ENCODE measurements around the gene ACTR3. TPM values are rescaled to one million over a fixed set of nuclear protein-coding genes. Genes with fewer than 3 reads are reported as not detected.

The ACTR3 gene
- total RNA-seq, 1 experiment from 2014 or later, result 340 TPM

- H3K27me3 ChIP-seq (replicated peaks; ENCODE audit: control insufficient read depth, insufficient read depth, low read length), result no peaks in the 10 kb centered on the region
- Mint-ChIP-seq H3K4me3 (ENCODE audit: unreplicated experiment) (no peak overlapping the region), H3K4me1 (ENCODE audit: low read depth, unreplicated experiment) (peaks cover 23% of the 10 kb centered on the region), H3K27ac (ENCODE audit: unreplicated experiment) (no peak overlapping the region), H3K36me3 (ENCODE audit: insufficient read depth, unreplicated experiment) (peaks cover 59% of the 10 kb centered on the region), H3K27me3 (ENCODE audit: insufficient read depth, unreplicated experiment) (no peaks in the 10 kb centered on the region), H3K9me3 (ENCODE audit: unreplicated experiment) (no peaks in the 10 kb centered on the region)
- BruUV-seq (replicated peaks), result no TSS peak
- intact Hi-C loops (cut with micrococcal nuclease; ENCODE audit: unreplicated experiment), result no loop called here
- POLR2A ChIA-PET, result interaction anchor here (0.5 kb wide), 1 partner anchor 172 kb away, joined by 3 read pairs; no protein-coding TSS in a partner anchor
- peaks cover 16% of the 10 kb centered on the region for H3K4me1 ChIP-seq
- no peaks in the 10 kb centered on the region for H3K9me3 ChIP-seq
- no peak for TF ChIP-seq CTCF (IDR thresholded peaks at IDR 0.05; ENCODE audit: insufficient read depth in 1 of 2, low read depth in 1 of 2, low read length in 1 of 2, severe bottlenecking in 1 of 2, unreplicated experiment in 1 of 2)
- no peak overlapping the region for H3K4me3 ChIP-seq (ENCODE audit: low read depth, low read length)
- DNase-seq, result no peak
- CTCF ChIA-PET, result interaction anchor here (0.6 to 1.9 kb wide), 5 partner anchors 9 to 585 kb away, joined by 3 to 10 read pairs (median 4); no protein-coding TSS in a partner anchor
- no peaks in the 10 kb centered on the region for H3K36me3 ChIP-seq (ENCODE audit: control insufficient read depth, insufficient read depth, low read length)
These were observed 76.3 kb downstream of the ACTR3 start for GRCh38 chr2:113966171-113966570.

- Histone ChIP-seq H3K9me3 (no peaks in the 10 kb centered on the region), H3K27me3 (replicated peaks; ENCODE audit: control insufficient read depth, insufficient read depth, low read length) (no peaks in the 10 kb centered on the region), H3K4me3 (ENCODE audit: low read depth, low read length) (no peak overlapping the region), H3K36me3 (ENCODE audit: control insufficient read depth, insufficient read depth, low read length) (no peaks in the 10 kb centered on the region), H3K4me1 (peaks cover 9% of the 10 kb centered on the region; the same call in 1 of the 2 replicates)
- intact Hi-C loops (cut with micrococcal nuclease; ENCODE audit: unreplicated experiment), result no loop called here
- TF ChIP-seq CTCF (IDR thresholded peaks at IDR 0.05; ENCODE audit: insufficient read depth in 1 of 2, low read depth in 1 of 2, low read length in 1 of 2, severe bottlenecking in 1 of 2, unreplicated experiment in 1 of 2), result no peak
- CTCF ChIA-PET, result interaction anchor here (1.9 kb wide), 1 partner anchor 584 kb away, joined by 10 read pairs; no protein-coding TSS in a partner anchor
- POLR2A ChIA-PET, result no interaction called here
- BruUV-seq (replicated peaks), result no TSS peak
- H3K9me3 Mint-ChIP-seq (ENCODE audit: unreplicated experiment), result no peaks in the 10 kb centered on the region
- H3K27ac Mint-ChIP-seq (ENCODE audit: unreplicated experiment), result no peak overlapping the region
- H3K27me3 Mint-ChIP-seq (ENCODE audit: insufficient read depth, unreplicated experiment), result no peaks in the 10 kb centered on the region
- no peak for DNase-seq
- peaks cover 59% of the 10 kb centered on the region for H3K36me3 Mint-ChIP-seq (ENCODE audit: insufficient read depth, unreplicated experiment)
- peaks cover 17% of the 10 kb centered on the region for H3K4me1 Mint-ChIP-seq (ENCODE audit: low read depth, unreplicated experiment)
- H3K4me3 Mint-ChIP-seq (ENCODE audit: unreplicated experiment), result no peak overlapping the region
These were observed 76.9 kb downstream of the ACTR3 start for GRCh38 chr2:113966832-113967231.

- Mint-ChIP-seq H3K27ac (ENCODE audit: unreplicated experiment) (no peak overlapping the region), H3K9me3 (ENCODE audit: unreplicated experiment) (no peaks in the 10 kb centered on the region)
- no TSS peak for BruUV-seq (replicated peaks)
These were observed 77.4 kb downstream of the ACTR3 start for GRCh38 chr2:113967272-113967671.

More at GRCh38 chr2:113967272-113967671, 77.4 kb downstream of the ACTR3 start:
- ChIA-PET POLR2A (no interaction called here), CTCF (no interaction called here)
- no peak for TF ChIP-seq CTCF (IDR thresholded peaks at IDR 0.05; ENCODE audit: insufficient read depth in 1 of 2, low read depth in 1 of 2, low read length in 1 of 2, severe bottlenecking in 1 of 2, unreplicated experiment in 1 of 2)
- no peak for DNase-seq
- H3K4me1 ChIP-seq, result peaks cover 9% of the 10 kb centered on the region; the same call in 1 of the 2 replicates
- no peaks in the 10 kb centered on the region for H3K9me3 ChIP-seq
- no peaks in the 10 kb centered on the region for H3K27me3 ChIP-seq (replicated peaks; ENCODE audit: control insufficient read depth, insufficient read depth, low read length)
- intact Hi-C loops (cut with micrococcal nuclease; ENCODE audit: unreplicated experiment), result no loop called here
- H3K27me3 Mint-ChIP-seq (ENCODE audit: insufficient read depth, unreplicated experiment), result no peaks in the 10 kb centered on the region
- peaks cover 59% of the 10 kb centered on the region for H3K36me3 Mint-ChIP-seq (ENCODE audit: insufficient read depth, unreplicated experiment)
- H3K4me3 ChIP-seq (ENCODE audit: low read depth, low read length), result no peak overlapping the region
- H3K4me3 Mint-ChIP-seq (ENCODE audit: unreplicated experiment), result no peak overlapping the region
- no peaks in the 10 kb centered on the region for H3K36me3 ChIP-seq (ENCODE audit: control insufficient read depth, insufficient read depth, low read length)
- peaks cover 16% of the 10 kb centered on the region for H3K4me1 Mint-ChIP-seq (ENCODE audit: low read depth, unreplicated experiment)

All from Caco-2 (cell line).